Cardiac muscle cell (in vitro differentiated cells and primary cell): ENCODE measurements around the gene SLC25A43. TPM values are rescaled to one million over a fixed set of nuclear protein-coding genes. Genes with fewer than 3 reads are reported as not detected.
A peak's percentile ranks its signal among the peaks of the same experiment; 100 is the strongest.

ENCODE experiments used
- DNase-seq, 2 donors: peaks; one replicate each; pipeline versions ENCODE4 v3.0.0 to v3.0.0-alpha.2; 2010 to 2017; ENCODE audit warnings: low read depth in 1 of 2, low spot score in 1 of 2
- H3K27ac ChIP-seq: fragments of 200-600 bp; sonication (generic); 2 replicates; pipeline ENCODE4 v1.5.1; 2016
- H3K27me3 ChIP-seq: fragments of 200-600 bp; sonication (generic); 2 replicates; pipeline ENCODE4 v1.6.0; 2016; ENCODE audit warnings: control low read depth
- H3K36me3 ChIP-seq: fragments of 200-600 bp; sonication (generic); 2 replicates; pipeline ENCODE4 v1.5.1; 2016; ENCODE audit warnings: control low read depth
- H3K4me1 ChIP-seq: fragments of 200-600 bp; sonication (generic); 2 replicates; pipeline ENCODE4 v1.8.1; 2017; ENCODE audit warnings: low read depth, mild to moderate bottlenecking, mixed run types
- H3K4me3 ChIP-seq: fragments of 200-600 bp; sonication (generic); 2 replicates; pipeline ENCODE4 v1.5.1; 2016; ENCODE audit warnings: mild to moderate bottlenecking
- H3K9me3 ChIP-seq: fragments of 200-600 bp; sonication (generic); 2 replicates; pipeline ENCODE4 v1.5.1; 2017; ENCODE audit warnings: low read depth, mild to moderate bottlenecking, control low read depth
- CTCF ChIP-seq: IDR thresholded peaks from 2 replicates; pipeline ENCODE4 v1.5.1; 2012; ENCODE audit warnings: low read depth, mild to moderate bottlenecking, low read length
- polyA plus RNA-seq: library from polyadenylated mRNA; unstranded; fragments of >200 nt; fragmentation: Nextera tagmentation; extraction: Ambion mirVana; gene quantifications from 2 replicates; pipeline ENCODE4 v1.2.1, GENCODE V29; 2016
- total RNA-seq: library from RNA; depleted of rRNA; stranded (reverse); fragments of >200 nt; gene quantifications from 2 replicates; pipeline ENCODE4 v1.2.3, GENCODE V29; 2016

SLC25A43 gene
- total and polyA plus RNA-seq, 2 experiments from 2014 or later, result 3.0 to 3.5 TPM

GRCh38 chrX:119401569-119401968 is 2.4 kb downstream of the SLC25A43 start:
- H3K27ac ChIP-seq, result no peak overlapping the region
- H3K36me3 ChIP-seq, result no peaks in the 10 kb centered on the region
- no peak overlapping the region for H3K4me3 ChIP-seq
- no peaks in the 10 kb centered on the region for H3K9me3 ChIP-seq
- no peak for TF ChIP-seq CTCF
- no peaks in the 10 kb centered on the region for H3K27me3 ChIP-seq
- no peaks in the 10 kb centered on the region for H3K4me1 ChIP-seq
- no peak for DNase-seq

- no peak for TF ChIP-seq CTCF
- Histone ChIP-seq H3K9me3 (no peaks in the 10 kb centered on the region), H3K36me3 (no peaks in the 10 kb centered on the region), H3K4me3 (no peak overlapping the region), H3K27me3 (no peaks in the 10 kb centered on the region), H3K27ac (no peak overlapping the region), H3K4me1 (no peaks in the 10 kb centered on the region)
- no peak for DNase-seq
These were observed 3.5 kb downstream of the SLC25A43 start for GRCh38 chrX:119402588-119402987.

GRCh38 chrX:119406776-119407175 is 7.6 kb downstream of the SLC25A43 start:
- H3K4me3 ChIP-seq, result no peak overlapping the region
- TF ChIP-seq CTCF, result no peak
- H3K27me3 ChIP-seq, result no peaks in the 10 kb centered on the region
- H3K9me3 ChIP-seq, result no peaks in the 10 kb centered on the region
- no peaks in the 10 kb centered on the region for H3K36me3 ChIP-seq
- H3K4me1 ChIP-seq, result no peaks in the 10 kb centered on the region
- no peak overlapping the region for H3K27ac ChIP-seq
- no peak for DNase-seq

- Histone ChIP-seq H3K36me3 (no peaks in the 10 kb centered on the region), H3K27ac (no peak overlapping the region), H3K9me3 (no peaks in the 10 kb centered on the region), H3K4me3 (no peak overlapping the region), H3K4me1 (no peaks in the 10 kb centered on the region), H3K27me3 (no peaks in the 10 kb centered on the region)
- TF ChIP-seq CTCF, result no peak
- no peak for DNase-seq
These were observed 8.5 kb downstream of the SLC25A43 start for GRCh38 chrX:119407681-119408080.

GRCh38 chrX:119410027-119410819 is 11.1 kb downstream of the SLC25A43 start:
- no peak for TF ChIP-seq CTCF
- Histone ChIP-seq H3K27ac (no peak overlapping the region), H3K27me3 (no peaks in the 10 kb centered on the region), H3K36me3 (no peaks in the 10 kb centered on the region), H3K4me1 (no peaks in the 10 kb centered on the region), H3K4me3 (no peak overlapping the region), H3K9me3 (no peaks in the 10 kb centered on the region)
- DNase-seq, result peak in 1 of 2 donors; percentile 88
